Measurements from ENCODE around the gene ISL1.

DNA sequence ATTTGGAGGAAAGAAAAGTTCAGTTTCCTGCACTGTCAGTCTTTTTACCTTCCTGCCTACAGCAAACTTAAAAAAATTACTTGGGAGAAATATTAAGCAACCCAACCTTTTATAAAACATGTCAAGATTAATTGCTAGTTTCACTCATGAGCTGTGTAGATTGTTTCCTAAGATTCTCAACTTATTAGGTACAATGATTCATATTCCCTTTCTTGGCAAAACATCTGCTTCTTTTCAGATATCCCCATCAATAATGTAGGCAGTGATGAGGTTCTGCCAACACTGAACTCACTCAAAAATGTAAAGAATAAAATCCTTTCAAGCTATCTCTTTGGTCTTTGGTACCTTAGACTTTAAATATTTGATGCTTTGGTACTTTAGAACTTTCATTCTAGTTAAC is 56.0 kb downstream of the ISL1 start:
- TF ChIP-seq, protein P1, sequence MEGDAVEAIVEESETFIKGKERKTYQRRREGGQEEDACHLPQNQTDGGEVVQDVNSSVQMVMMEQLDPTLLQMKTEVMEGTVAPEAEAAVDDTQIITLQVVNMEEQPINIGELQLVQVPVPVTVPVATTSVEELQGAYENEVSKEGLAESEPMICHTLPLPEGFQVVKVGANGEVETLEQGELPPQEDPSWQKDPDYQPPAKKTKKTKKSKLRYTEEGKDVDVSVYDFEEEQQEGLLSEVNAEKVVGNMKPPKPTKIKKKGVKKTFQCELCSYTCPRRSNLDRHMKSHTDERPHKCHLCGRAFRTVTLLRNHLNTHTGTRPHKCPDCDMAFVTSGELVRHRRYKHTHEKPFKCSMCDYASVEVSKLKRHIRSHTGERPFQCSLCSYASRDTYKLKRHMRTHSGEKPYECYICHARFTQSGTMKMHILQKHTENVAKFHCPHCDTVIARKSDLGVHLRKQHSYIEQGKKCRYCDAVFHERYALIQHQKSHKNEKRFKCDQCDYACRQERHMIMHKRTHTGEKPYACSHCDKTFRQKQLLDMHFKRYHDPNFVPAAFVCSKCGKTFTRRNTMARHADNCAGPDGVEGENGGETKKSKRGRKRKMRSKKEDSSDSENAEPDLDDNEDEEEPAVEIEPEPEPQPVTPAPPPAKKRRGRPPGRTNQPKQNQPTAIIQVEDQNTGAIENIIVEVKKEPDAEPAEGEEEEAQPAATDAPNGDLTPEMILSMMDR (IDR thresholded peaks at IDR 0.05) = no peak
- TF ChIP-seq ZFX (IDR thresholded peaks at IDR 0.05; ENCODE audit: borderline replicate concordance) = no peak
